ENCODE measurements around the gene FKRP.
"Not testable (repeated sequence)": the region's sequence is repeated elsewhere in the genome, so short reads cannot be mapped to it uniquely, and the experiment has no call there.

The FKRP gene, protein sequence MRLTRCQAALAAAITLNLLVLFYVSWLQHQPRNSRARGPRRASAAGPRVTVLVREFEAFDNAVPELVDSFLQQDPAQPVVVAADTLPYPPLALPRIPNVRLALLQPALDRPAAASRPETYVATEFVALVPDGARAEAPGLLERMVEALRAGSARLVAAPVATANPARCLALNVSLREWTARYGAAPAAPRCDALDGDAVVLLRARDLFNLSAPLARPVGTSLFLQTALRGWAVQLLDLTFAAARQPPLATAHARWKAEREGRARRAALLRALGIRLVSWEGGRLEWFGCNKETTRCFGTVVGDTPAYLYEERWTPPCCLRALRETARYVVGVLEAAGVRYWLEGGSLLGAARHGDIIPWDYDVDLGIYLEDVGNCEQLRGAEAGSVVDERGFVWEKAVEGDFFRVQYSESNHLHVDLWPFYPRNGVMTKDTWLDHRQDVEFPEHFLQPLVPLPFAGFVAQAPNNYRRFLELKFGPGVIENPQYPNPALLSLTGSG

DNA sequence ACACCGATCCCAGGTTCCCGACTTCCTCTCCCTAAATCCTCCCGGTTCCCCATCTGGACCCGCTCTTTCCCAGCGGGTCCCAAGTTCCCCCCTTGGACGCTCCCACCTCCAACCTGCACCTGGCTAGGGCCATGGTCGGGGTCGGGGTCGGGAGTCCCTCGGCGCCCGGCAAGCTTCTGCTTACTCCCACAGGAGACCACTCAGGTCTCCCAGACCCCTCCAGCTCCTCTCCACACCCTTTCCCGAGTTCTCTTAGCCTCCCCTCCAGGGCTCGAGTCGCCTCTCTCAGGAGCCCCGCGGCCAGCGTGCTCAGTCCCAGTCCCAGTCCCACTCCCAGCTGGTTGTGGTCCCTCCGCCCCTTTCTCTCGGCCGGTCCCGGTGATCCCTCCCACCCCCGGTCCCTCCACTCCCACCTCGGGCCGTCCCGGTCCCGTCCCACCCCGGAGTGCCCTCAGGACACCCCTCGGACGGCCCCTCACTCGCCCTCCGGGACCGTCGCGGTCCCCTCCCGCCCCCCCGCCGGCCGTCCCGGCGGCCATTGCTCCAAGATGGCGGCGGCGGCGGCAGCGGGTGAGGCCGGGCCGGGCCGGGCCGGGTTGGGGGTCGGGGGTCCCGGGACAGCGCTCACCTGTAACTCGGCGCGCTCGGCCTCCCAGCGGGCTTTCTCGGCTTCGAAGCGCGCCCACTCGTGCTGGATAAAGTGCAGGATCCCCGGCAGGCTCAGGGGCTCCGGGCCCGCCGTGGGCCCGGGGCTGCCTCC lies at the start of gene FKRP:
Gene FKRP (plus strand): TSS at position 537 of the 760 bp plus-strand sequence. CDS start 9,394 bp downstream, outside the sequence.
- in situ Hi-C loops (cut with MboI; ENCODE audit: low sequenced_read_pairs), result no loop called here

DNA sequence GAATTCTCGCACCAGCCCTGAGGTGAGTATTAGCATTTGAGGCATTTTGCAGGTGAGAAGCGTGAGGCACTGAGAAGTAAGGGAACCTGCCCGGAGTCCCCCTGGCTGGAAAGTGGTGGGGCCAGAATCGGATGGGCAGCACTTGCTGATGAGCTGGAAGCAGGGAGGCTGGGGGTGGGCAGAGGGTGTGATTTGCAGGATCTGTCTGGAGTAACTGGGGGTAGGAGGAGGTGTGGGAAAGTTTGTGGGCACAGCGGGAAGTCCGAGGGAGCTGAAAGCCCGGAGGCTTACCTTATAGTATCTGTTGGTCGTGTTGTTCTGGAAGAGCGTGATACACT lies 49.0 kb upstream of the FKRP start:
- in situ Hi-C loops (cut with MboI; ENCODE audit: low sequenced_read_pairs), result no loop called here

DNA sequence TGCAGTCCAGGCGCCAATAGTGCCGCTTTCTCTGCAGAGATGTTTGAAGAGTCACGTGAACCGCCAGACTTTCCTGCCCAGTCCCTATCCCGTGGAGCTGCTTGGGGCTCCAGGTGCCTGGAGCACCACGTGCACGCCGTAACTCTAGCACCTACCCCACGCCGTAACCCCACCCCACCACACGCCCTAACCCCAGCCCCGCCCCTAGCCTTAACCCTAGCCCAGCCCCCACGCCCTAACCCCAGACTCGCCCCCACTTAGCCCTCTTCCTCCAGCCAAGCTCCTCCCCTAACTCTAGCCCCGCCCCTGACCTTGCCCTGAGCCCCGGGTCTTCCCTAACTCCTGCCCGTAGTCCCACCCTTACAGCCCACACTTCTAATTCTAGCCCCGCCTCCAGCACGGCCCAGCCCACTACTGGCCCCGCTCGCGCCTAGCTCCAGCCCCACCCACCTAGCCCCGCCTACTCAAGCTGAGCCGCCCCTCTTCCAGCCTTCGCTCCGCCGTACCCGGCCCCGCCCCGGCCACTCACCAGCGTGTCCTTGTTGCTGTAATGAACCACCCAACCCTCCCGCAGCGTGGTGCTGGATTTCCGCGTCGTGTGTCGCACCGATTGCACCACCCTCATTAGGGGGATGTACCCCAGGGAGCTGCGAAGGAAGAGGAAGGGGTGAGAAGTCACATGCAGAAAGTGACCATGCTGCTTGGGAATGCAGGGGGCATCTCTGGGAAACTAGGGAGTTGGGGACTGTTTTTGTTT lies 48.5 kb upstream of the FKRP start:
- in situ Hi-C loops (cut with MboI; ENCODE audit: low sequenced_read_pairs), result no loop called here

DNA sequence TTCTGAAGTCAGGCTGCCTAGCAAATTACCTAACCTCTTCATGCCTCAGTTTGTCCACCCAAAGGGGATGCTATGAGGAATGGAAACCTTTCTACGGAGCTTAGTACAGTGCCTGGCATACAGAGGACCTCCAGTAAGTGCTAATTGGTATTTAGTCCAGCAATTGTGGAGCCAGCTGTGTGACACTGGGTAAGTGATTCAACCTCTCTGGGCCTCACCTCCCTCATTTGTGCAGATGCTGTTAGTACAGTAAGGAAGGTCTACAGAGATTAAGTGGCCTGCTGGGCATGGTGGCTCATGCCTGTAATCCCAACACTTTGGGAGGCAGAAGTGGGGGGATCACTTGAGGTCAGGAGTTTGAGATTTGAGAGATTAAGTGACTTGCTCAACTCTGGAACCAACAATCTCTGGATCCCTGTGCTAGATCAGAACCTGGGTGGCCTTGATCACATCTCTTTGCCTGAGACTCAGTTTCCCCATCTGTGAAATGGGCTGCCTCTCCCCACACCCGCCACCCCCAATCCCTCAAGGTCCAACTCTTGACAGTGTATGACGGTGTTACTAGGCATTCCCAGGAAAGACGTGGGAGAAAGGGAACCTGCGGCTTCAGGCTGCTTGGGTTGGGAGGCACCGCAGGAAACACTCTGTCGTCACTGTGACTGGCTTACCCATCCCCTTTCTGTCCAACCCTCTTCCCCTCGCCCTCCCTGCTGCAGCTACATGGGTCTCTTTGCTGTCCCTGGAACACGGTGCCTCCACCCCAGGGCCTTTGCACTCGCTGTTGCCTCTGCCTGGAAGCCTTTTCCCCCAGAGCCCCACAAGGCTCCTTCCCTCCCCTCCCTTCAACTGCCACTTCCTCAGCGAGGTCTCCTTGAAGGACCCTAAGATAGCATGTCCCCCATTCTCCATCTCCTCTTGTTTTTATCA lies 47.2 kb upstream of the FKRP start:
- in situ Hi-C loops (cut with MboI; ENCODE audit: low sequenced_read_pairs), result no loop called here

DNA sequence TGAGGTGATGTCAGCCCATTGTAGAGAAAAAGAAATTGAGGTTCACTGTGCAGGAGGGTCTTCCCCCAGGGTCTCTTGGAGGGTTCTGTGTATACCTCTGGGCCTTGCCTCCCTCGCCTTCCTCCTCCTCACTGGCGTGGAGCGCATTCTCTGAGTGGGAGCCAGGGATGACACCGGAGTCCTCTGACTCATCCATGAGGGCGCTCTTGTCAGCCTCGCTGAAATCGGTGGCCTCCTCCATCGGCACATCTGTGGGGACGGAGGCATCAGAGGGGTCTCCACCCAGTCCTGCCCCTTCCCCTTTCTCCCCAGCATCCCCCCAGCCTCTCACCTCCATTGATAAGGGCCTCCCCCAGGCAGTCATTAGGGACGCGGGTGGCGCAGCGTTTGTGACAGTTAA lies 45.2 kb upstream of the FKRP start:
- in situ Hi-C loops (cut with MboI; ENCODE audit: low sequenced_read_pairs), result no loop called here

DNA sequence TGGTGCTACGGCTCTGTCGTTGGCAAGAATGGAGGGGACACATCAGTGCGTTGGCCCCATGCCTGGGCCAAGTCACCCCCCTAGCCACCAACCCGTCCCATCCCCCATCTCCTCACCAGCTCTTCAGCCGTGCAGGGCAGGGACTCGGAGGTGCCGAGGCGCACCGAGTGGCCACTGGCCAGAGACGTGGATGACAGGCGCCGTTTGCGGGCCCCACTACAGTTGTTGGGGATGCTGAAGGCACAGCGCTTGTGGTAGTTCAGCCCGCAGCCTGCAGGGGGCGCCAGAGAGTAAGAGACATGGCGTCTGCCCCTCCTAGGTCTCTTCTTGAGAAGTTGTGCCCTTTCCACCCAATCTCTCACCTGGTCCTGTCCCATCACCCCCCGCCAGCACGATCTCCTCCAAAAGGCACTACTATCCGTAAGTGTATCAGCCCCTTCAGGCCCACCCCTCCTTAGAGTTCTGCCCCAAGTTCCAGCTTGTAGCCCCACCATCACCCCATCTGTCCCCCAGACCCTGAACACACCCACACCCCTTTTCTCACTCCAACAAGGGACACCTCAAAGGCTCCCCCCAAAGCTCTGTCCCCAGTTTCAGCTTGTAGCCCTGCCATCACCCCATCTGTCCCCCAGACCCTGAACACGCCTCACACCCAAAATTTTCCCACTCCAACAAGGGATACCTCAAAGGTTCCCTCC lies 41.3 kb upstream of the FKRP start:
- in situ Hi-C loops (cut with MboI; ENCODE audit: low sequenced_read_pairs), result no loop called here

DNA sequence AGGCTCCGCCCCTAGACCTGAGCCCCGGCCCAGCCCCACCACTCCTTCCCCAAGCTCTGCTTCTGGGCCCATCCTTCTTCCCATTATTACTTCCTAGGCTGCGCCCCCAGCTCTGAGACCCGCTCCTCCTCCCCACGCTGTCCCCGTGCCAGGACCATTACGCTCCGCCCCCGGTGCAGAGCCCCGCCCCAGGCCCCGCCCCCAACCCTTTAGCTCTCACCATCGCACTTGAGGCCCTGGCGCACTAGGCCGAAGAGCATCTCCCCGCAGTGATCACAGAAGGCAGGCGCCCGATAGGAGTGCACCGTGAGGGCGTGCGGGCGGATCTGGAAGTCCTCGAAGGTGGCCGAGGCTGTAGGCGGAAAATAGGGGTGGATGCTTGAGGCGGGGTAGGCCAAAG lies 35.2 kb upstream of the FKRP start:
- in situ Hi-C loops (cut with MboI; ENCODE audit: low sequenced_read_pairs), result no loop called here

DNA sequence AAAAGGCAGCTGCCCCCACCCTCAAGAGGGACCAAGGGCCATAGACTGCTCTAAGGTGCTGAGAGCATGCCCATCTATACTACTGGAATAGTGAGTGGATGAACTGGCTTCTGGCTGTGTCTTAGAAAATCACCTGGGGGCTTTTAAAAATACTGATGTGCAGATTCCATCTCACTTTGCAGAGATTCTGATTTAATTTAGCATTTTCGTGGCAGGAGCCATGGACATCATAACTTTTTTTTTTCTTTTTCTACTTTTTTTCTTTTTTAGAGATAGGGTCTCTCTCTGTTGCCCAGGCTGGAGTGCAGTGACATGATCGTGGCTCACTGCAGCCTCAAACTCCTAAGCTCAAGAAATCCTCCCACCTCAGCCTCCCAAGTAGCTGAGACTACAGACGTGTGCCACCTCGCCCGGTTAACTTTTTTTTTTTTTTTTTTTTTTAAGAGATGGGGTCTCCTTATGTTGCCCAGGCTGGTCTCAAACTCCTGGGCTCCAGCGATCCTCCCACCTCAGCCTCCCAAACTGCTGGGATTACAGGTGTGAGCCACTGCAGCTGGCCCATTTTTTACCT lies 33.0 kb upstream of the FKRP start:
- in situ Hi-C loops (cut with MboI; ENCODE audit: low sequenced_read_pairs), result not testable (repeated sequence)

DNA sequence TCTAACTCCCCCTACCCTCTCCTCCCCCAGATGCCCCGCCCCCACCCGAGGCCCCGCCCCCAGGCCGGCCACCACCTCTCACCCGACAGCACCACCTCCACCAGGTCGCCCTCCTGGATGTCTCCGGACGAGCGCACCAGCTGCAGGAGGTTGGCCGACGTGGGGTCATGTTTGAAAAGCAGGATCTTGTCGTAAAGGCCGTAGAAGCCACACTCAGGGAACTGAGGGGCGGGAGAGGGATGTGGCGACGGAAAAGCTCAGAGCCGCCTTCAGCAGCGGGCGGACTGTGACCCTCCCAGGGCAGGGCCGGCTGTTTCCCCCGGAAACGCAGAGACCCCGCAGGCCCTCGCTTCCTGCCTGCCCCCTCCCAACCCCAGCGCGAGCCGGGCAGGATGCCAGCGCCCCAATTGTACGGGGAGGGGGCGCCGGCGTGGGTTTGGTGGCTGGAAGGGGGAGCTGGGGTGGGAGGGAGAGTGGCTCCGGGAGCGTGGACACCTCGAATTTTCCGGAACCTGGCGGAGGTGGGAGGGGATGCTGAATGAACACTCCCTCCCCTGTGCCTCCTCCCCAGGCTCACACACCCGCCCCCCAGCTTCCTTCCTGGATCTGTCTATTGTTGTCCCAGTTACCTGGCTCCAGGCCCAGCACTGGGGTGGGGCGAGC lies 31.9 kb upstream of the FKRP start:
- in situ Hi-C loops (cut with MboI; ENCODE audit: low sequenced_read_pairs), result no loop called here

DNA sequence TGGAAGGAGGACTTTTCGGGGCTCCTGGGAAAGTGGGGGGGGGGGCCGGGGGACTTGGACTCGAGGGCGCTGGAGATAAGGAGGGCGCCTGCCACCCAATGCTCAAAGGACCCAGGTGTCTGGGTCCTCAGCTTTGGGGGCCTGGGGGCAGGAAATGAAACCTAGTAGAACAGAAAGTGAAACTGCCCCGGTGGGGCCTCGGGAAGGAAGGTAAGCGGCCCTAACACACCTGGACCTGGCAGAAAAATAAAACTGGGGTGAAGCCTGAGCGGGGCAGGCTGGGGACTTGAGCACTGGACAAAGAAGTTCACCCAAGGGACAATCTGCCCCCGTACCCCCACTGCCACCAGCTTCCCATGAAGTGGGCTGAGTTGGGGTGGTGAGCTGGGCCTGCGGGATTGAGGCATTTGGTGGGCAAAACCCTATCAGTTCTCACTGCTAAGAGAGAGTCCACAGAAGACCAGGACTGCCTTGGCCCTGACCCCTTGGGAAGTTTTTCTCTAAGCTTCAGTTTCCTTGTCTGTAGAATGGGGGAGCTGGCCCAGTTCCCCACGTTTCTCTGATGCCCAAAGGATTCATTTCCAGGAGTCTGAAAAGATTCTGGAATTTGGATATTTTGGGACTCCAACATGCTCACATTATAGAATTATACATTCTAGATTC lies 31.3 kb upstream of the FKRP start:
- in situ Hi-C loops (cut with MboI; ENCODE audit: low sequenced_read_pairs), result no loop called here

DNA sequence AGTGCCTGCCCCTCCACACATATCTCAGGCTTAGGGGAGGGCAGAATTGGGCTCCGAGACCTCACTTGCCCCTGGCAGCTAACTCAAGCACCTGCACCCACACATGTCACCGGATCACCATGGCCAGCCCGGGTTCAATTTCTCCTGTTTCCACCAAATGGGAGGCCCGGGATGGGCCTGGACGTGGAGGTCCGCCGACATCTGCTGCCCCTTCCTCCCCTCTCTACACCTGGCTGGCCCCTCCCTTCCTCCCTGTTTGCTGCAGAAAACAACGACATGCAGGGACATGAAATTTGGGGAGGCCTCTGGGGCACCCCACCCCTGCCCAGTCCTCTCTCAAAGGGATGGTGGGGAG lies 30.3 kb upstream of the FKRP start:
- in situ Hi-C loops (cut with MboI; ENCODE audit: low sequenced_read_pairs), result no loop called here

DNA sequence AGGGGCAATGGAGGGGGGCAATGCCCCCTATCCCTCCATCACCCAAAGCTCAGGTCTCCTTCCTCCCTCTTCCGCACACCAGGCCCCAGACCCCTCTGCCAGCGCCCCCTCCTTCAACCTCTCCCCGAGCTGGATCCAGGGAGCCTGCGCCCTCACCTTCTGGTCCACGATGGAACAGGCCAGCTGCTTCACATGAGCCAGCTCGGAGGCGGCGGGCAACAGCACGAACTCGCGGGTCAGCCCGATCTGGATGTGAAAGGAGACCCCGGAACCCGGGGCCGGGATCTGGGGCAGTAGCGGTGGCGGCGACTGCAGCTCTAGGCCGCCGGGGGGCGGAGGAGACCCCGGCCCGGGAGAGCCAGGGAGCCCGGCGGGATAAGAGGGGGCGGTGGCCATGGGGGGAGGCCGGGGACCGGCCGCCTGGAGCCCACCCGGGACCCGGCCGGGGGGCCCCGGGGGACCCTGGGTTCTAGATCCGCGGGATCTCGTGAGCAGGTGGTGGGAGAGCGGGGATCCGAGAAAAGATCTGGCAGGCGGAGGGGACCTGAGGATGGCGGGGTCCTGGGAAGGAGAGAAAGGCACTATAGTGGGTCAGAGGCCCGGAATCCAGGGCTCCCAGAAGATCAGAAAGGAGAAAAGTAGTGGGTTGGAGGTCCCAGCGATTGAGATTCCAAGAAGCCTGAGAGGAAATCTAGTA lies 29.7 kb upstream of the FKRP start:
- in situ Hi-C loops (cut with MboI; ENCODE audit: low sequenced_read_pairs), result no loop called here

DNA sequence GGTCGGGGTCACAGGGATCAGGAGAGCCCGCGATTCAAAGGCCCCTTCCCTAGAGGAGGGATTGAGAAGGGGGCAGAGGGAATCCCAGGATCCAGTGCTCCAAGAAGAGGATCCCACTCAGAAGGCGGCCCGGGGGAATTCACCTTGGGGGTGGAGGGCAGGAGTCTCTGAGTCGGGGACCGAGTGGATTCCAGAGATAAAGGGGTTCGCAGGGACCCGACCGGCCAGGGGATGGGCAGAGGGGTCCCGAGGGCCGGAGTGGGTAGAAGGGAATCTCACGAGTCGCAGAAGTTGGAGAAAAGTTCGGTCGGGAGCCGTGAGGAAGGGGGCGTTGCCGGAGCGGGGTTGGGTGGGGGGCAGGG lies 29.2 kb upstream of the FKRP start:
- in situ Hi-C loops (cut with MboI; ENCODE audit: low sequenced_read_pairs), result no loop called here

DNA sequence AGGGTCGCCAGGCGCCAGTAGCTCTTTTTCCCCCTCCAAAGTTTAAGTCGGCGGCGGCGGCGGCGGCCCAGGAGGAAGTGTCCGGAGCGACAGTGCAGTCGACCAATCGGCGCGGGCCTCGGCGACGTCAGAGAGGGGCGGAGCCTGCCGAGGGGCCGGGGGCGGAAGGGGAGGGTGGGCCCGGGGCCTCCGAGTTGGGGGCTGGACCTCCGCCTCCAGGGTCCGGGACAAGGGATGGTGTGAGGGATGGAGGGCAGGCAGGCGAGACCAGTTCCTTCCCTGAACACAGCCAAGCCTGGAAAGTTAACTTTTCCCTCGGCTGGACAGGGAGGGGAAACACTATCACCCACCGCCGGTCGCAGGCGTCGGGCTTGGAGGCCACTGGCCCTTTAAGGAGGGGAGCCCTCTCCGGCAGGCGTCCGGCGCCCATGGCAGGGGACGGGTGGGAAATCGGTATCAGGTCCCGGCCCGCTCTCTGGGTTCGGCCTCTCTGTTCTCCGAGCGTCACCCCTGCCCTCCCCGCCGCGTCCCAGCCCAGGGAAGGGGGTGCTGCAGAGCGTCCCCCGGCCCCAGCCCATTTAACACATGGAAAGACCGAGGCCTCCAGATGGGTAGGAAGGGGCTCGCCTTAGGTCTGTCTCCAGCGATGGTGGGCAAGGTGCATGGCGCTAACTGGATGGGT lies 28.7 kb upstream of the FKRP start, which contains the start of gene PRKD2:
Gene PRKD2 (minus strand): TSS at position 81 of the 682 bp plus-strand sequence. CDS start 744 bp downstream, outside the sequence.
- in situ Hi-C loops (cut with MboI; ENCODE audit: low sequenced_read_pairs), result no loop called here

DNA sequence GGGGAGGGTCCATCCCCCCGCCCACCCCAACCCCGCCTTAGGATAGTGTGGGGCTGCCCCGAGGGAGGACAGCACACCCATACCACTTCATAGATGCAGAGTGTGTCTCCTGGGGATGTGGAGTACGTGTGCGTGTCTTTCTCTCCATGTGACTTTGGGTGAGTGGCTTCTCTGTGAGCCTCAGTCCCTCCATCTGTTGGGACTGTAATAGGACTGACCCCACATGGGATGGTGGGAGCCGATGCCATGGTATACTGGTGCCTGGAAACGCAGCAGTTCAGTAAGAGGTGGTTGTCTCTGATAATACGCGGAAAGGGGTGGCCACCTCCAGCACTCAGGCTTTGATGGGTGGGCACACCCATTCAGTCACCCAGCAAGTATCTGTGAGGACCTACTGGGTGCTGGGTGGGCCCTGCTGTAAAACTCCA lies 28.1 kb upstream of the FKRP start:
- in situ Hi-C loops (cut with MboI; ENCODE audit: low sequenced_read_pairs), result no loop called here

DNA sequence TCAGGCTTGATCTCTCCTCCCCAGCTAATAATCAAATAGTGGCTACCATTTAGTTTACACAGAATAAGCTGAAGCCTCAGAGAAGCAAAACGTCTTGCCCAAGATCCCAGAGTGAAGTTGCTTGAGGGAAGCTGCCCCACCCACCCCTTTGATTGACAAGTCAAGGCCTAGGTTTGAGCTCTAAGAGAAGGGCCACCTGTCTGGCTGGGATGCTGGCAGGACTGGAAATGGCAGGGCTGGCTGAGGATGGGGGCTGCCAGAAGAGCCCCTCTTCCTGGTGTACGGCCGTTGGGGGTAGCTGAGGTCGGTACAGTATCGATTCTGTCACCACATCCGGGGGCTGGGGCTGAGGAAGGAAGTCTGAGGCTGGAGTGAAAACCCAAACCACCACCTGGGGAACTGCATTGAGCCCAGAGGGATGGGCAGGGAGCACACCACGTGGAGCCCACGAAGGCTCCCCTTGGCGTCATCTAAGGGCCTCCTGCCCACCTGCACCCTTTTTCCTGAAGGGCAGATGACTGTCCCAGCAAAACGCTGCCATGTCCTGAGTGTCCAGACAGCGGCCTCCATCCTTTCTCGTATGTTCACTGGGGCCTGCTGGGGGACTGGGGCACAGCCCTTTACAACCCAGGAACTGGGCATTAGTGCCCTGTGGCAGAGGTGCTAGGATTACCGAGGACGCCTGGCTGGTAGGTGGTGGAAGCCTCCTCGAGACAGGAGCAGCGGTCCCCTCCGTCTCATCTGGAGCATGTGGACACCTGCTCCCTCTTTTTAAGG lies 27.5 kb upstream of the FKRP start:
- in situ Hi-C loops (cut with MboI; ENCODE audit: low sequenced_read_pairs), result no loop called here
